ENCODE results near the gene CALML5.

Gene CALML5

DNA sequence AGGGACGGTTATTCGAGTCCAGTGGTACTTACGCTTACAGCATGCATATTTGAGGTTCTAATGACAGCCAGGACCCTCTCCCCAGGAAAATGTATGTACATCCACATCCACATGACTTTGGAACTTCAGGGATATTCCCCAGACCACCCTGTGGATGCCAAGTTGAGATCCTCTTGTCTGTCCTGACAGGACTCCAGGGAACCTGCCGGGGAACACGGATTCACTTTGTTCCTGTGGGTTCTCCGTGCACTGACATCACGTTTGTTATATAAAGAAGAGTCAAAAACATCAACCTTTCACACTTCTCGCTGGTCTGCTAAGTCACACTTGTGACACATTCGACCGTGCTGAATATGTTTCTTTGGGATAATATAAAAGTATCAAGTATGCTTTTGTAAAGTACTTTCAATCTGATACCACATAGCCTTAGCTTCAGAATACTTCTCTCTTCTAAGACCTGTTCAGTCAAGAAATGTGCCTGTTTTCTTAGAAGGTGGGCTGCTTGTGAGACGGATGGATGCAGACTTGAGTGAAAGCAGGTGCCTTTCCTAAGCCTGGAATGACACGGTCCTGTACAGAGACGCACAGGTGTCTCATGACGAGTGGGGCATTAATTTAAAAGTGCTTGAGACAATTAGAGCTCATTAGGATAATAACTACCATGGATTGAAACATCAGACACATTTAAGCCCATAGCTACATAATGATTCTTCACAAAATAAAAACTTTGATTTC is 38.7 kb downstream of the CALML5 start:
- DNase-seq, result no peak

DNA sequence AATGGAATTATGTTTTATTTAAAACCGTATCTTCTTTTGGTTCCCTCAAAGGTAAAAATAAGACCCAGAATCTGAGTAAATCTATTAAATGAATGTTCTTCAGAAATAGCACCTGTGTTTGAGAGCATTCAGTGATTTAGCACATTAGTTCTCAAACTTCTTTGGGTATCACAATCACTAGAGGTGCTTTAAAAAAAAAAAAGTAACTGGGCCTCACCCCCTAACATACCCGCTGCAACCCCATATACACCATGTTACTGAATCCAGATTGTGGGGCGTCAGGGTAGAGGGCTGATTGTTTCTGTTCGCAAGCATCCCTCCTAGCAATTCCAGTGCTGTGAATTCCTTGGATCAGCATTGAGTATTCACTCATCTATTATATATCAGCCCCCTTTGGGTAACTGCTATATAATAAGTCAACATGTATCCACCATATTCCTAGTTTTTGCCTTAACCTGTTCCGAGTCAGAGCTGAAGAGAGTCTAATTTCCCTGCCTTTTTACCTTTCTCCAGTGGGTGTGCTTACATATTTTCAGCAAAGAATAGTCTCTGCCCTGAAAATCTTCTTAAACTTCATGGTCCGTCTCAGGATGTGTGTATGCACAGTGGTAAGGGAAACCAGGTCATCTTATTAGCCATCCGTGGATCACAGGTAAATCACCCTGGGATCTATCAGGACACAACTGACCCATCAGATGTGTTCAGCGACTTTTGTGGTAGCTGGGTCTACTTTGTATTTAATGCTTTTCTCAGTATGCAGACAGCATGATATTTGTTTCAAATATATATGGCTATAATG is 40.2 kb downstream of the CALML5 start:
- DNase-seq, result no peak

DNA sequence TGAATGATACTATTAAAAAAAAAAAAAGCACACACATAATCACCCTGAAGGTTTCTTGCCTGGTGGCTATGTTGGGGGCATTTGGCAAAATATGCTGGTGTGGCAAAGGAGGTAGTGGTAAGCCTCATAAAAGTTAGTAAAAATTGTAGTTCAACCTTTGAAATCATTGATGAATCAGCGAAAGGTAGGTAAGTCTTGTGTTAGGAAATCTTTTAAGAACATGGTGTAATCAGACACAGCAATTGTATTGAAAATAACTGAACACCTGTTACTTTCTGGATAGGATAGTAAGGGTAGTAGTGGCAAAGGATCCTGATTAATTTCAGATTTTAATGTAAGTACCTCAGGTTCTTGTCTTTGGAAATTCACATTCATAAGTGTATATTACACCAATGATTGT is 40.9 kb downstream of the CALML5 start:
- no peak for DNase-seq

DNA sequence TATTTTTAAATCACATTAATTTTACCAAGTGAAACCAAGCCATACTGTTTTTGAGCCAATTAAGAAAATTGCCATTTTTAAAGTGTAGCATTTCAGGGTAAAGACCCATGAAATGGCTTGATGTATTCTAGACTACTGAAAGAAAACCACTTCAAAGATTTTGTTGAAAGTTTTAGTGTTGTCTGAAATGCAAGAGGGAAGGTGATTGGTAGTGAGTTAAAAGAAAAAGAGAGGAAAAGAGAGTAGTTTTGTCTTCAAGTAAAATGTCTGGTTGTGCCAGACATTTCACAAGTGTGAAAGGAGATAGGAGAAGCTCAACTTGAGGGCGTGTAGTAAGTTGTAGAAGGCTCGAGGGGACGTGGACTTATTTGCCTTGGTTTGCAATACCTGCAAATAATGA is 41.6 kb downstream of the CALML5 start:
- no peak for DNase-seq

DNA sequence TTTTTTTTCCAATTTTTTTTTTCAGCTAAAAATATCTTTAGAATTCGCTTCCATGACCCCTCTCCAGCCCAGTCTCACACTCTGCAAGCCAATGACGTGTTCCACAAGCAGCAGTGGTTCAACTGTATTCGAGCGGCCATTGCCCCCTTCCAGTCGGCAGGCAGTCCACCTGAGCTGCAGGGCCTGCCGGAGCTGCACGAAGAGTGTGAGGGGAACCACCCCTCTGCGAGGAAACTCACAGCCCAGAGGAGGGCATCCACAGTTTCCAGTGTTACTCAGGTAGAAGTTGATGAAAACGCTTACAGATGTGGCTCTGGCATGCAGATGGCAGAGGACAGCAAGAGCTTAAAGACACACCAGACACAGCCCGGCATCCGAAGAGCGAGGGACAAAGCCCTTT is 42.8 kb downstream of the CALML5 start:
- no peak for DNase-seq

DNA sequence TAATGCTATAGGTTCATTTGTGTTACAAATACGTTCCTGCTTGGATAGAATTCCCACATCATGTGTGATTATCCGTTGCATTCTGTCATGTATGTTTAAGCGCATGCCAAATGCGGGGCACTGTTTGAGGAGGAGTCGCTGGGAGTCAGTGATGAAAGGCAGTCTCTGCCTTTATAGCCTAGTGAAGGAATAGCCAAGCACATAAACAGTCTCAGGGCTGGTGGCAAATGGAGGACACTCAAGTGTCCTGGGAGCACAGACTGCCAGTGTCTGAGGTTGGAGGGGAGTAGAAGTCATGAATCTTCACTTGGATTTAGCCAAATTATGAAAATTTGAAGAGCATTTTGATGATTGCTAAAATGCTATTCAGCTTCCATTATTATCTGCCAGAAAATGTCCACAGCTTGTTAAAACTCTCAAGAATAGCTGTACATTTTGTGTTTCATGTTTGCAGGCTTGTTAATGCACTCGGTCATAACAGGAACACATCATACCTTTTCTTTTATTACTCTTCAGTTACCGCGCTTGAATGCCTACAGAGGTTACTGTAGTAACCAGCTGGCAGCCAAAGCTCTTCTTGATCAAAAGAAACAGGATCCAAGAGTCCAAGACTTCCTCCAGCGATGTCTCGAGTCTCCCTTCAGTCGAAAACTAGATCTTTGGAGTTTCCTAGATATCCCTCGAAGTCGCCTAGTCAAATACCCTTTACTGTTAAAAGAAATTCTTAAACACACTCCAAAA is 45.5 kb downstream of the CALML5 start:
- DNase-seq, result no peak

DNA sequence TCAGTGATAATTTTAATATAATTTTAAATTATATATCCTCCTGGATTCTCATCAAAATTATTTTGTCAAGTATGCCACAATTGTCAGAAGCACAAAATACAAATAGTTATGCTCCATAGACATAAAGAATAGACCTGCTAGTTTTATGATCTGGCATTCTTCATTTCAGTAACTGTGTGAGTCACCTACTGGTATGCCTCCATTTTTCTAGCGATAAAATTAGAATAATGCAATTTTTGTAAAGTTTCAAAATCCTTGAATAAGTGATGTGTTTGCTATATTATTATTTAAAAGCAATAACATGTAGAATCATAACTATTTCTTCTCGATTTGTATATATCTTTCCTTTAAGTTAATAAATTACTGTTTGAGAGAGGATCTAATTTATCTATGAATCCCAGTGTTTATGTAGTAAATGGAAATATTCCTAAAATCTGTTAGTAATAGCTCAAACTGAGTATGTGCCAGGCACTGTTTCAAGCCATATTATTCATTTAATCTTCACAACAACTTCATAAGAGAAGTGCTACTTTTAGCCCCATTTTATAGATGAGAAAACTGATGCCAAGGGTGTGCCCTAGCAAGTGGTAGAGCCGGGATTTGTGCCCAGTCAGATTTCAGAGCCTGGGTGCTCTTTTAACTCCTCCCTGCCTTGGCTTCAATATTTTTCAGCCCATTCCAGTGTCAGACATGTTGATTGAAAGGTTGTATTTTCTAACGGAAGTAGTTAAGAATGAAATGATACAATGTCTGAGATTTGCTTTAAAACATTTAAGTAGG is 48.6 kb downstream of the CALML5 start:
- DNase-seq, result no peak

DNA sequence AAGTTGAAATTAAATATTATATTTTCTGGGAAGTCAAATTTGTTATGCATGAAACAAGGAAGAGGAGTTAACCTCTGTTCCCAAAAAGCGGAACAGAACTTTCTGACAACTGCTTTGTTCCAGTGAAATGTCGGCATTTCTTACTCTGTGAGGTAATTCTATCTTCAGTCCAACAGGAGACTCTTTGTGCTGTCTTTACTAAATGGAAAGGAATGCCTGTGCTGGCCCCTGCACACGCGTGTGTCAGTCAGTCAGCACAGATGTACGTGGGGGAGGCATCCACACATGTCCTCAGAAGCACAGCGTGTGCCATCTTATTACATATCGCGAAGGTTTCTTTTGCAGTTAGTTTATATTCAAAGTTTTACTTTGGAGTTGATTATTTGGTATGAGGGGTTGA is 49.5 kb downstream of the CALML5 start:
- no peak for DNase-seq

DNA sequence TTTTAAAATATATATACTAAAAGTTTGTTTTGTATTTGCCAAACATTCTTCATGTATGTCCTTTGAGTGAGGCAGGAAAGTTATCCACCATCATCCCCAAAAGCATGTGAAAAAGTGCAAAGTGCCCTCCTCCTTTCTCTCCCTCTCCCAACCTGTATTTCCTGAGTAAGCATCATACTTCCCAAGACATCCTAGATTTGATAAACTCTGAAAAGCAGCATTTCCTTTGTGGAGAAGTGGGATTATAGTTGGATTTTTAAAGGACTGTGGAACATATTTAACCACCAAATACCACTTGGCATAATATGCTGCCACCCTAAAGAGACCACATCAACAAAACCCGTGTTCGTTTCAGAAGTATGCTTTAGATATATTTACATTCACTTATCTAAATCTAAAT is 50.1 kb downstream of the CALML5 start:
- no peak for DNase-seq

All from GDM1 (cell line).